ENCODE measurements around the gene ZBTB18.

The ZBTB18 gene
- total RNA-seq: 4.7 to 27.5 (median 8.9) reads per million in 17 experiments

DNA sequence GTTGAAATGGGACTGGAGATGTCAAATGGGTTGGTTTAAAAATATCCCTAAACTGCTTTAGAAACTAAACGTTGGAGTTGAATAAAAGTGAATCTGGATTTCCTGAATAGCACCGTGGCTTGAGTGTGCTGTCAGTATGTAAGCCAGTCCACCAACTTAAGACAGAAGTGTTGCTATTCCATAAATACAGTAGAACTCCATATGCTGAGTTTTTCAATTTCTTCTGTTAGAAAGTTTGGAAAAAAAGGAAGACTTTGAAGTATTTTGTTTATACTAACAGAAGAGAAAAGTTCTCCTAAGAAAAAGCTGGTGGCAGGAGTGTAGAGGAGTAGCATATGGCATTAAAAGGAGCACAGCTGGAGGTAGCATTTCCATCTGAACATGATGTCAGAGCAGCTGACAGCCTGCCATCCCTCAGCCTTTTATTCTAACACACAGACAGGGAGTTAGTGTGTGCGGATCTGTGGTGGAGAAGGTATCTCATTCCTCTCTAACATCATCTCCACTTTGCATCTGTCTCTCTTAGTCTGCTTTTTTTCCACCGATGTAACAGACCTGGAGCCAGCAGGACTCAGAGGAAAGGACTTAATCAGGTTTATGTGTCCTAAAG lies at the start of gene ZBTB18:
Gene ZBTB18 (plus strand): TSS at position 449 of the 610 bp plus-strand sequence. CDS start 149 bp downstream, at position 598.
- DNase-seq: peak in 1 of 4 experiments; percentile 5

DNA sequence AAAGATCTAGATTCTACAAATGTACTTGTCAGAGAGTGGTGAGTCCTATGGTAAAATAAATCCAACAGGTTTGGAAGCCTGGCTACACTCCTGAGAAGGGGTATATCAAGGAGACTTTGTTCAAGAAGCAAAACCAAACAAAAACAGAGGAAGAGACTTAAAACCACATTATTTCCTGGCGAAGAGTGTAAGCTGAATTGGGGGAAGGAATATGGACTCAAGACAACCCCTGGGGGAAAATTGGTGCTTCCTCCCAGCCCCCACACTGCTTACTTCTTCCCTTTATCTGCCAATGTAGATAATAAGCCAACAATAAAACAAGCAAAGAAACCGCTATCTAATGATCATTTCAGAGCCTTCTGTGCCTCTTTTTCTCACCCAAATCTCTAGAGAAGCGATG lies 48.4 kb upstream of the ZBTB18 start:
- DNase-seq: peak in 2 of 4 experiments; percentile 8 to 12

DNA sequence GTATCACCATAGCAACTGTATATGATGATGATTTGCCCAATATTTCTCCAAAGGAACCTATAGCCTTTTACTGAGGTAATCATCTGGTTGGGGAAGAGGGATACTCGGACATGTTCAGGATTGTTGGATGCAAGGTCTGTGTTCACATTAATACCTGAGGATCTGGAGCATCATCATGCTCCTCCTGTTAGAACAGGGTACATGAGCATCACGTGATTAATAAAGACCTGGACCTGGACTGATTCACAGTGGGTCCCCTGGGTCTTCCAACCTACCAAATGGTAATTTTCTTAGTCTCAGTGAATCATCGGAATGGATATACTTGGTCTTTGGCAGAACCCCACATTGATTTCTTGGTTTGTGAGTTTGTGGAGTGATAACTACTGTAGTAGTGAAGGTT lies 45.6 kb upstream of the ZBTB18 start:
- DNase-seq: no peak

DNA sequence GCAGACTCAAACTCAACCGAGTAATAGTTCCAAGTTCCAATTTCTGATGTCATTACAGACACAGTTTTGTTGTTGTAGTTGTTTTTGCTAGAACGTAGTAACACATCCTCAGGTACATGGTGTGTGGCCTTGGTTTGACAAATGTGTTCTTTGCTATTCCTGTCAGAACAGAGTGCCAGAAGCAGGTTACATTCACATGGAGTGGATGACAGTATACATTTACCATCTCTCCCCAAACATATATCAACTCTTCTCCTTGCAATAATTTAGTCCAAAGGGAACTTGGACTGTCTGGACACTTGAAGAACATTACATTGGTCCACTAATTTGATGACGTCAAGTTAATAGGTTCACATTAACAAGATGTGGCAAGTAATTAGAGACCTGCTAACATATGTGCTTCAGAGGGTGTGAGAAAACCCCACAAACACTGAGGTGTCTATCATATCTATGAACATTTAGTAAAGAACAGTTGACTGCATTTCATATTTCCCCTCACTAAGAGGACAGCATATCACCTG lies 44.6 kb upstream of the ZBTB18 start:
- DNase-seq: no peak

DNA sequence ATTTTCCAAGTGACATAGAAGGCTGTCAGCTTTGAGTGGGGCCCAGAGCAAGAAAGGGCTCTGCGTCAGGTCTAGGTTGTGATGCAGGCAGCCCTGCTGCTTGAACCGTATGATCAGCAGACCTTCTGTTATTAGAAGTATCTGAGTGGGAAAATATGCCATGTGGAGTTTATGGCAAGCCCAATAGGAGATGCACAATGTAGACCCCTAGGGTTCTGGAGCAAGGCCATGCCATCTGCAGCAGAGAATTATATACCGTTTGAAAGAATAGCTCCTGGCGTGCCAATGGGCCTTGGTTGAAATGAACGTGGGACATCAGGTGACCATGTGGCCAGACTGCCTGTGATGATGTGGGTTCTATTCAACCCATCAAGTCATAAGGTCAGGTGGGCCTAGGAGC lies 44.1 kb upstream of the ZBTB18 start:
- DNase-seq: no peak

DNA sequence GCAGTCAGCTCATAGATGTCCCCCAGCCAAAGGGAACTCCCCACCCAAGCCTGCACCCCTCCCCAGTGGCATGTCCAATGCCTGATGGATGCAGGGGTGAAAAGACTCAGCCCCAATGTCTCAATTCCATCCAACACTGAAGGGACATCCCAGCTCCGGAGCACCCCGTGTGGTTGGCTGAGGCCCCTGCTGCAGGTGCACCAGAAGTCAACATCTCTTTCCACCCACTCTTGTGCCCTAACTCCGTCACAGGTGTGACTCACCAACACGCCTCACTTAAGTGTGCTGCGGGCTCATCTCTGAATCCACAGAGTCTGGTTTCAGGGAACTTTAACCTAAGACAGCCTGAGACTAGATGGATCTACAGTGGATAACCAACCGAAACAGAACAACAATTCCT lies 40.9 kb upstream of the ZBTB18 start:
- DNase-seq: peak in 1 of 4 experiments; percentile 8

DNA sequence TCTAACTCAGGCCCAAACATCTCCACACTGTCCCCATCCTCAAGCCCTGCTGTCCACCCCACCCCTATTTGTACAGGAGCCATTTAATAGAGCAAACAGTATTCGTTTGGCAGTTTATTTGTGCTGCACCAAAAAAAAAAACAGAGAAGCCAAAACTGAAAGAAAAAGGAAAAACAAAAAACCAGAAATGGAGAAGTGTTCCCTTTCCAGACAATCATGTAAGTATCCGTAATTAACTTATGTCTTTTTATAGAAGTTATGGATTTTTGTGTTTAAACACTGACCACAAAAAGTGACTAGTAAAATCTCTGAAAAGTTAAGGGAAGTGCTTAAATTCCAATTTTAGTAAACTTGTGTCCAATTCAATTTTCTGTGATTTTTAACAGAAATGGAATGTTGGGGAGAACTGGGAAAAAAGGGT lies 40.4 kb upstream of the ZBTB18 start:
- peak in 2 of 4 experiments; percentile 44 to 56 for DNase-seq

DNA sequence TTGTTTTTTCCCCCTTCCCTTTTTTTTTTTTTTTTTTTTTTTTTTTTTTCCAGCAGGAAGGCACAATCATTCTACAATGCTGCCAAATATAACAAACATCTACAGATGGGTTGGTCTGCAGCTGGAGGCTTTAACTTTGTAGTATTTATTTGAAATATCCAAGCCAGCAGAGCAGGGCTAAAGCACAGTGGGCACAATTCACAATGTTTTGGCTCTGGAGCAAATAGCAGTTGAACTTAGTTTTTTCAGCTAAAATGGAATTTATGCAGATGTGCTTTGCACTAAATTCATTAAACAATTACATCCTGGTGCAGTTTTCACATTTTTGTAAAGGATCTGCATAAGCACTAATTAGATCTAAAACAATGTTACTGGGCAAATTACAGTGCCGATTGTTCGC lies 39.8 kb upstream of the ZBTB18 start:
- DNase-seq: peak in 2 of 4 experiments; percentile 8 to 26

DNA sequence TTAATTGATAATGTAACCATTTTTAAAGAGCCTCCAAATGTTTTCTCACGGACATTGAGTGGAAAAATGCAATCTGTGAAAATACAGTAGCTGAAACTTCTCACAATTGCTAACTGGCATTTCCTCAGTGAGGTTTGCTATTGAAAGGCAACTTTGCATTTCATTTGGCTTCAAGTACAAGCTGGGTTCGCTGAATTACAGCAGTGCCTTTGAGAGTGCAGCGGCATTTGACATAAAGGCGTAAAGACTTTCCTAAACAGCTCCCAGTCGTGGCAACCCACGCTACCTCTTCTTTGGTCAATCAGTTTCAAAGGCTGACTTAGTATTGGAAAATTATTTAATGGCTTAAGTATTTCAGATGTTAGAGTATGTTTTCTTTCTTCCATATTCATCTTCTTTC lies 39.3 kb upstream of the ZBTB18 start:
- DNase-seq: no peak

DNA sequence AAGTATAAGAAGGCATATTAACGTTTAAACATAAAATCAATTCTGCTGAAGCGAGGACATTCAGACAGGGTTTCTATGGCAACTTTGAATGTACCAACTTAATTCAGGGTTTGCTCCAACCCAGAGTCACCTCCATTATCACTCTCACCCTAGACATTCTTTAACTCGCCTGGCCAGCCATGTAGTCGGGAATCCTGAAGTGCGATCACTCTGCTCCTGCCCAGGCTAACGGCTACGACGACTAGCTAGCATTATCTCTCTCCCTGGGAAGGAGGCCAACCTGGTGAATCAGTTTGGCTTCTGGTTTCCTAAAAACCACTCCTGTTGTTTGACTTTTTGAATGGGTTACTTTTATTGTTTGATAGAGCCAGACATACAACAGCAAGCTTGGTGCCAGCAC lies 38.9 kb upstream of the ZBTB18 start:
- no peak for DNase-seq

DNA sequence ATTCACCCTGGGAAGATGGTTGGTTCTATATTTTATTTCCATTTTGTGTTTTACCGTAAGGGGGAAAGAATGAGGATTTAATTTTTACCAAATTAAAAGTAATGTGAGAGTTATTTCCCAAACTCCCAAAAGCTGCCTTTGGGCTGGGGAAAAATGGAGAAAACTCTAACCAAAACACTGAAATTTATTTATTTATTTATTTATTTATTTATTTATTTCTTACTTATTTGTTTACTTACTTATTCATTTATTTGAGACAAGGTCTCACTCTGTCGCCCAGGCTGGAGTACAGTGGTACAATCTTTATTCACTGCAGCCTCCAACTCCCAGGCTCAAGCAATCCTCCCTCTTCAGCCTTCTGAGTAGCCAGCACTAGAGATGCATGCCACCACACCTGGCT lies 38.0 kb upstream of the ZBTB18 start:
- DNase-seq: no peak

DNA sequence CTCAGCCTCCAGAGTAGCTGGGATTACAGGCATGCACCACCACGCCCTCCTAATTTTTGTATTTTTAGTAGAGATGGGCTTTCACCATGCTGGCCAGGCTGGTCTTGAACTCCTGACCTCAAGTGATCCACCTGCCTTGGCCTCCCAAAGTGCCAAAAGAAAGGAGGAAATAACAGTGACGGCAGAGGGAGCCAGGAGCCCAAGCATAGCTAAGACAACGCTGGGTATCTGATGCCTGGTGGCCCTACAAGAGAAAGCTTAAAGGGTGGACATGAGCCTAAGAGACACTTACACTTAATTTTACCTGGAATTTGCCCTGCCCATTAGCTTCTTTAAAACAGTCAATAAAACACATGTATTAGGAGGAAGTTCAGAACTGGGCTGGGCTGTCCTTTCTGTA lies 36.2 kb upstream of the ZBTB18 start:
- peak in 1 of 4 experiments; percentile 11 for DNase-seq

DNA sequence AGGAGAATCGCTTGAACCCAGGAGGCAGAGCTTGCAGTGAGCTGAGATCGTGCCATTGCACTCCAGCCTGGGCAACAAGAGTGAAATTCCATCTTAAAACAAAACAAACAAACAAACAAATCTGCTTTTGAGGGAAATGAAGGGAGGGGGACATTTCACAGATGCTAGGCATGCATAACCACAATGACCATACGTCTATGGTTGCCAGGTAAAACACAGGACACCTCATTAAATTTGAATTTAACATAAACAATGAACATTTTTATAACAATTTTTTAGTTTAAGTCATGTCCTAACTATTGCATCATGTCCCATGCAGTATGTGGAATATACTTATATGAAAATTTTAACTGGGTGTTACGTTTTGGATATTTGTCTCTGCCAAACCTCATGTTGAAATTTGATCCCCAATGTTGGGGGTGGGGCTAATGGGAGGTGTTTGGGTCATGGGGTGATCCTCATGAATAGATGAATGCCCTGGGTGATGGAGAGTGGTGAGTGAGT lies 31.0 kb upstream of the ZBTB18 start:
- no peak for DNase-seq

DNA sequence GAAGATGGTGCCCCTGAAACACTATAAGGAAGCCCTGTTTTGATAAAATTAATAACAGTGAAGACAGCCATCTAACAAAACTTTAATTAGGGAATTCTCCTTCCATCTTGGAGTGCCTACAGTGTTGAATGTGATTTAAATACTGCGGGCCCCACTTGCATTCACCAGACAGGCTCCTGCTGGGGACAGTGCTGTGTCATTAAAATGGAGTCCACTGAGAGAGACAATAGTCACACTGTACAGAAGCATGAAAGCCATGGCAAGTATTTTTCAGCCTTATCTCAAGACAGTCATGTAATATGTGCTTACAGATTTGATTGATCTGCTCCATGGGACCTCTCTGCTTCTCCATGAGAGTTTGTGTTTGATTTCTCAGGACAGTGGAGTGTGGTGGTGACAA lies 29.7 kb upstream of the ZBTB18 start:
- no peak for DNase-seq

DNA sequence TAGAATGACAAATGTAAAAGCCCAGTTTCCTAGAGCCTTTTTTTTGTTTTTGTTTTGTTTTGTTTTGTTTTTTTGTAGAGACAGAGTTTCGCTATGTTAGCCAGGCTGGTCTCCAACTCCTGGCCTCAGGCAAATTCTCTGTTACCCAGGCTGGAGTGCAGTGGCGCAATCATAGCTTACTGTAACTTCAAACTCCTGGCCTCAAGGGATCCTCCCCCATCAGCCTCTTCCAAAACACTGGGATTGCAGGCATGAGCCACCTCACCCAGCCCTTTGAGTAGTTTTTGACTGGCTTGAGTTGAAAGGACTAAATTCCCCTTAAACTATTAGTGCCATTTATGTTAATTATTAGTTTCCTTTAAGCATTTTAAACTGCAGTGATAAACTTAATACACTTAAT lies 28.8 kb upstream of the ZBTB18 start:
- no peak for DNase-seq

DNA sequence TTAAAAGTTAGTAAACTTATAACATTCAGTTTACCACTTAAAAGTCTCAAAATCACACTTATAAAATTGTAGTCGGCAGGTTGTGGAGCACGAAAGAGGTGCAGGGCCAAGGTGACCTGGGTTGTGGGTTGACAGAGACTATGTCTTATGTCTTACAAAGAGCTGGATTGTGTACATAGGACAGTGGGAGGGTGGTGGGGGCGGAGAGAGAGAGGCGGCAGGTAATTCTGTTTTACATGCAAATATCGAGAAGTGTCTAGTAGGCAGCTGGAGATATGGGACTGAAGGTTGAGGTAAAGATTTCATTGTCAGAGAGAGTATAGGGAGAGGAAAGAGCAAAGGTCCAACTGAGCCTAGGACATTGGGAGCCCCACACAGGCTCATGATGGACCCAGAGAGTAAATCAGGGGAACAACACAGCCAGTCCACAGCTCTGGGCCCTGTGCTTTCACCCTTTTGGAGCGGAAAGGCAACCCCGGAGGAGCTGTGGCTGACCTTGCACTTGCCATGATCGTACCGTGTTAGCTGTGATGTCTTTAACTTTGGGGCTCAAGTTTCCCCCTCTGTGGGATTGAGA lies 28.1 kb upstream of the ZBTB18 start:
- DNase-seq: no peak

DNA sequence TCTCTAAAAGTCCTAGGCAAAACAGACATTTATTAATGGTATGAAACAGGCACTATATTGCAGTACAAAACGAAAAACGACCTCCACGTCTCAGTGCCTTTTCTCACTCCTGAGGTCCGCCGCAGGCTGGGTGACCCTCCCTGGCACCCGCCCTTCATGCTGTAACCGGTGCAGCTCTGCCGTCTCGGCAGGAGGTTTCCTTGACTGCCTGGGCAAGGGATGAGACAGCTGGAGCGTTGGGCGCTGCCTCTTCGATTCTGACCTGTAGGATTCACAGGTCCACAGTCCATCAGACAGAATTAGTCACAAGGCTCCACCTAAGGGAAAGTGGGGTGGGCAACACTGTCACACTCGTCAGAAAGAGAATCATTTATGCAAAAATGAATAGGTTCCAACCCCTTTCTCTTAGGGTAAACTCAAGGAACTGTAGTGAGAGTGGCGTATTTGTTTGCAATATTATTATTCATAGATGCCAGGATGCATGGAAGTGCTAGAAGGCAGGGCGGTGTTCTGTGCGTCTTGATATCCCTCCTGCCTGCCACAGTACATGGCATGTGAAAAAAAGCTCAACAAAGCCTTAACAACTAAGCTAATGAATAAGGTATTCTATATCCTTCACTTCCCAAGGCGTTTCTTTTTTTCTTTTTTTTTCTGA lies 23.5 kb upstream of the ZBTB18 start:
- no peak for DNase-seq

DNA sequence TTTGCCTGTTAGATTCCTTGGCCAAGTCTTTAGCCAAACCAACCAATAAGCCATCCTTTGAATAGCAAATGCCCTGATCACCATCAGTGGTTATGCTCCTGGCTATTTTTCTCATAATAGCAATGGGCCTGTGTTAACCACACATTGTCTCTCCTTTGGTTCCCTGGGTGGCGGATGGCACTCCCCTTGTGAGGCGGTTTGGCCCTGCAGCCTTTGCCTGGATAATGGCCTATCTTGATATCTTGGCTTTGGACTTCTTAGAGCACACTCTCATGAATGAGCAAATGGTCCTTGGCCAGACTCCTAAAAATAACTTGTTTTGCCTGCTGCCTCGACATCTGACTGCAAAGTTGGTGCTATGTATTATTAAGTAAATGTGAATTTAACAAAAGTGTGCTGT lies 22.4 kb upstream of the ZBTB18 start:
- DNase-seq: no peak

DNA sequence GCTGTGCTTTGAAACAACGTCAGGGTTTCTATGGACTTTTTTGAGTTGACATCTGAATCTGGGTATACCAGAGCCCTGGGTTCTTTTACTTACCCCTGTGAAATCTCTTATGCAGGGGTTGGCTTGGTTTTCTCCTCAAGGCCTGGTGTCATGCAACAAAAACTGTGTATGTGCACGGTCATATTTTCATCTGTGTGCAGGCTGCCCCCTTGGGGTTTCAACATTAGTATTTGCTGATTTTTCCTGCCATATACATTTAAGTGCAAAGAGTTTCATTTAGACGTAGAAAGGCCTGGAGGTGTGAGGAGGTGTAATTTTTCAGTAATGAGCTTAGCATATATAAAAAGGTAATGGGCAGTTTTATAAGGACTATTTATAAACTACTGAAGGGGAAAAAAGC lies 22.0 kb upstream of the ZBTB18 start:
- no peak for DNase-seq

DNA sequence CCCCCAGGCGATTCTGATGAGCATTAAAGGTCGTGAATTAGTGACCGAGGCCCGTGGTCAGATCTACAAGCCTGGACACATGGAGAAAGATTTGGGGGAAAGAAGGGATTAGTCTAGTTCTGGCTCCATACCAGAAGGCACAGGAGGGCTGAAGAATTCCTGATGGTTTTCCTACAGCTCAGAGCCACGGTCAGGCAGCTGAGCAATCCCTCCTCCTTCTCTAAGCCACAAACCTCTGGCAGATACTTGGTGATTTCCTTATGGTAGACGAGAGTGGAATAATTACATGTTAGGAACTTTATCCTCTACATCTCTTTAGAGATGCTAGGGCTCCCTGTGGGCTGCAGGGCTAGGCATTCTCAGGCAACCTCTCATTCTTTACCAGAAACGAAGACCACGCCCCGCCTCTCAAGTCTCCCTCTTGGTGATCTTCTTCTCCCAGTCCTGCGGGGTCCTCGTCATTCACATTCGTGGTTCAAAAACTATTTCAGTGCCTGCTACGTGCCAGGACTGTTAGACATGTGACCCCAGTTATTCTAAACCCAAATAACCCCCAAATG lies 20.5 kb upstream of the ZBTB18 start:
- DNase-seq: no peak

DNA sequence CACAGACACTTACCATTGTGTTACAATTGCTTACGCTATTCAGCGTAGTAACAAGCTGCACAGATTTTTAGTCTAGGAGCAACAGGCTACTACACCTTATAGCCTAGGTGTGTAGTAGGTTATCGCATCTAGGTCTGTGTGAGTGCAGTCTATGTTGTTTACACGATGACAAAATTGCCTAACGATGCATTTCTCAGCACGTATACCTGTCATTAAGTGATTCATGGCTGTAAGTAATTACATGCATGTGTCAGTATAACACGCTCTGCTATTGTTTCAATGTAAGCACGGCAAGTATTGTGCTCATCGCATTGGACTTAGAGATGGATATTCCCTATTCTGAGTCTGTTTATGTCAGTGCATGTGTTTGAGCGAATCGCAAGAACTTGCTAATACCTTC lies 15.7 kb upstream of the ZBTB18 start:
- no peak for DNase-seq

DNA sequence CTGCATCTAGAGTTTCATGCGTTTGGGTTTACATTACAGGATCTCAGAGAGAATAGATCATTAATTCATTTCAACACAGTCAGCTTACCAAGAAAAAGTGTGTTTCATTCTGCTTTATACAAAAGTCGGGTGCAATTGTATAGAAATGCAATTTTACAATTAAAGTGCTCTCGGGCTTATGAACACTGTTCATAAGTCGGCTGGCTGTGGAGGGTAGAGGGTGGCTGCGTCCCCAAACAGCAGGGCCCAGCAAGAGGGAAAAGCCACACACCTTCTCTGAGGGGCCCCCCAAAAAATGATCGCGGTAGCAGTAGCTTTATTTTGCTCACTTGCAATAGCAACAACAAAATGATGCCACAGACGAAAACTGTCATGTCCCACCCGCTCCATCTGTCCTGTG lies 13.8 kb upstream of the ZBTB18 start:
- no peak for DNase-seq

DNA sequence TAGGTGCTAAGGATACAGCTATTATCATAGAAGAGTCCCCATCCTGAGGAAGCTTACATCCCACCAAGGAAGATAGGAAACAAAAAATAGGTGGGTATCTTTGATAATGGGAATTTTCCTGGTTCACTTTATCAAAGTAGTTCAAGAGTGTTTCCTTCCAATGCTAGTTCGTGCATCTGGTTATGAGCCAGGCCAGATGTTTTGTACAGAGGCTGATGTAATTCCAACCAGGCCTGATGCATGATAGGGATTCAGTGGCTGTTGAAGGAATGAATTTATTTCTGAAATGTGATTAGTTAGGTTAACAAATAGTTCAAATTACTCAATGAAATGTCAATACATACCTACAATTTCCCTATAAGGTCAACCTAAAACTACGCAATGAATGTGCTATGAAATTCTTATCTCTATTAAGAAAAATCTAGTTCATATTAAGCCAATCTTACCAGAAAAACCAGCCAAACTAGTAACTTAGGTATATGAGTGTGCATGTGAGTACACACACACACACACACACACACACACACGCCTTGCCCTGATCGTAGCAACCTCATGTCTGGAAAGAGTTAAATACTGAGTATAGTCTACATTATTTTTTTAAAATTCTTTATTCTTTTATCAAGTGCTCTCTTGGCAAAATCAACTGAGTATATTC lies 9.5 kb upstream of the ZBTB18 start:
- DNase-seq: no peak

Measured in suppressor macrophage (primary cell).